NCI-H82 treated with DMSO at 0.1 percent for 48 hours (cell line): ENCODE results near the gene NATD1.
A peak's percentile ranks its signal among the peaks of the same experiment; 100 is the strongest.

ENCODE experiments used
- DNase-seq: peaks from one replicate; lab custom pipeline; 2025; ENCODE audit not compliant: unreplicated experiment; lab: John Stamatoyannopoulos, UW

Gene NATD1

DNA sequence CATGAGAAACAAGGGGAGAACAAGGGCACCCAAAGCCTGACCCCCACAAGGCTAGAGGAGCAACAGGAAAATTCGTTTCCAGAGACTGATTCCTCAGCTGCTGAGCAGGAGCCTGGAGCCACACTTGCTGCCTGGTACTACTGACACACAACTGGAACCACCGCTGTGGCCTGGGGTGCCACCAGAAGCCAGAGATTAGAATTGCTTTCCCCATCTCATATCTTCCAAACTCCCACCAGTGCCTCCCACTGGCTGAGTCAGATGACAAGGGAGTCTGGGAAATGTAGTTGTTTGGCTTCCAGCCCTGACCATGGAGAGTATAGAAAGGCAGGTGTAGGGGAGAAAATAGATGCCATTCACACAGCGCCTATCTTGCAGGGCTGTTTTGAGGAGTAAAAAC is 35.1 kb downstream of the NATD1 start:
- no peak for DNase-seq

DNA sequence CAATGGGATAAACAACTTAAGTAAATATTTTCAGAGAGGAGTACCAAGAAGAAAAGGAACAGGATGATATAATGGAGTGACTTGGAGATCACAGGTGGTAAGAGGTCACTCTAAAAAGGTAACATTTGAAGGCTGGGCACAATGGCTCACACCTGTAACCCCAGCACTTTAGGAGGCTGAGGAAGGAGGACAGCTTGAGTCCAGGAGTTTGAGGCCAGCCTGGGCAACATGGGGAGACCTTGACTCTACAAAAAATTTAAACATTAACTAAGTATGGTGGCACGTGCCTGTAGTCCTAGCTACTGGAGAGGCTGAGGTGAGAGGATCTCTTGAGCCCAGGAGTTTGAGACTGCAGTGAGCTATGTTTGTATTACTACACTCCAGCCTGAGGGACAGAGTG is 35.9 kb downstream of the NATD1 start:
- DNase-seq, result no peak

GRCh38 chr17:21215935-21216334 is 37.3 kb downstream of the NATD1 start:
- no peak for DNase-seq

DNA sequence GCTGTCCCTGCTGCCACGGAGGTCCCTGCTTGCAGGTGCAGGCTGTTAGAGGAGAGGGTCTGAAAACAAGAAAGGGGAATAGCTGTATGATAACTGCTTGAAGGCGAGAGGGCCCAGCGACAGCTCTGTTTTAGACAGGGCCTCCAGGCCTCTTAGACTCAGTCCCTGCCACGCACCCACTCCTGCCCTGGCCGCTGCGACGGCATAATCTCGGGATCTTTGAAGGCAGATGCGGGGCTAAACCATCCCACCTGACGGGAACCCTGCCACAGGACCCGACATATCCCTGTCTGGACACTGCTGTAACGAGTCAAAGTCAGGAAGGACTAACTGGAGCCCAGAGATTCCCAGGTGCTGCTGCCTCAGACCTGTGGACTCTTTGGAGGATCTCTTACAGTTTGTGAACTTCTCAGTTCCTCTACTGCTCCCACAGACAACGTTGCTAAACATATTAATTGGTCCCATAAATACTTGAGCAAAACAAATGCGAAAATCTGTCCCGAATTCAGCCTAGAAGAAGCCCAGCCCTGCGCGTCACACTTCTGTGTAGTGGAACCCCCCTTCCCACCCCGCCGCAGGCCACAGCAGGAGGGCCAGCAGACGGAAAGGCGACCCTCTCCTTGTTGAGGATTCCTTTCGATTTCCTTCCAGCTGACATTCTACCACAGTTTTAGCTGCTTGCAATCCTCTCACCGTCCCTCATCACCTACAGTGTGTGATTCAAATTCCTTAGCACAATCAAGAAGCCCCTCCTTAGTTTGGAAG is 38.3 kb downstream of the NATD1 start:
- no peak for DNase-seq

- DNase-seq, result peak; percentile 91
These were observed 39.0 kb downstream of the NATD1 start, which contains the start of gene TMEM11 for GRCh38 chr17:21214015-21214776. TSS of gene TMEM11 (minus strand) at chr17:21214161. CDS start at chr17:21214152, 9 bp downstream.

GRCh38 chr17:21213638-21214014 is 39.6 kb downstream of the NATD1 start:
- DNase-seq, result no peak

DNA sequence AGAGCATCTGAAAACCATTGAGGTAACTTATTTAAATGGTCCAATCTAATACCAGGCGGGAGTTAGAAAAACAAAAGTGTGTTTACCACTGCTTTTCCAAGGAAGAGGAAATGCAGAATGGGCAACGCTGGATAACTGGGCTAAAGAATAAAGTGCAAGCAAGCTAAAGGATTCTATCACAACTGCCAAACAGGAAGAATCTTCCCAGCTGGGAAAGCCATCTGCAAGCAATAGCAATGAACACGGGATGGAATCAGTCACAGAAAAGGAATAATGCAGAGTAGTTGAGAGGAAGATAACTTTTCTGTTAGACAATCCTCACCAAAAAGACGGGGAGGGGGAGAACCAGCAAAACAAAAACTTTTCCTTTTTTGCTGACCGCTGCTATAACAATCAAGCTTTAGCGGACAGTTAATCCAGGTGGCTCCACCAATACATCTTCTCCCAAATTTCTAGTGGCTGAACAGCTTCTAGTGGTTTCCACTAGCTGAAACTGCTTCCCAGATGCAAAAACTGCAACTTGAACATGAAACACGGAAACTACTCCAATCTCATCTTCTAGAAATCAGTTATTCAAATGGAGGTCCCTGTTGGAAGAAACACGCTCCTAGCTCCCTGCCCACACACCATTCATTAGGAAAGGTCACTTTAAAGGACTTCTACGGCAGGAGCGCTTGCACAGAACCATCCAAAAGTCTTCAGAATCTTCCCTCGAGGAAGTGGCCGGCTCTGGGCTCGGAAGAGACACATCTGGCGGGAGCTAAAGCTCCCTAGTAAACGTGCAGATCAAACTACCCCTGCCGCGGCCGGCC is 40.2 kb downstream of the NATD1 start:
- DNase-seq, result no peak

DNA sequence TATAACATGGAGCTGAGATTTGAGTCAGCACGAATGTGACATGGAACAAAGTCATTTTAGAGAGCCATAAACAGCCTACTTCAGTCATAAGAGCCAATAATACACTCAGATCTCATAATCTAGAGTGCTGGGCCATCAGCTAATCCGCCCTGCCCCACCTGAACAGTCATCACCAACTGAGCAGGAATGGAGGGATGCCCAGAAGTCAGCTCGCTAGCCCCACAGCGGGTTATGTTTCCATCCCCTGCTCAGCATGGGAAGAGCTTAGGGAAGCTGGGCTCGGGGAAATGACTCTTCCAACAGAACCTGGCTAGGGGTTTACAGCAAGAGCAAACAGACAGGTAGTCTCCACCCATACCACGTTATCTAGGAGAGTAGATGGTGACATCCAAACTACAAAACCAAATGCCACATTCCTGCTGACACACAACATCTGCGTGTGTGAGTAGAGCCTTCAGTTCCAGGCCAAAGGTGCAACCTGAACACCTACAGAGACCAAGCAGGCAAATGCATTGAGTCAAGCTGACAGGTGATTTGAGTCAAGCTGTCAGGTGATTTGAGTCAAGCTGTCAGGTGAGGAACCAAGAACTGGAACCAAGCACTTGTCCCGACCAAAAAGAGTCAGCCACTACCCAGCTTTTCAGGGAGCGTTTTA is 41.3 kb downstream of the NATD1 start:
- no peak for DNase-seq

GRCh38 chr17:21210411-21211076 is 42.7 kb downstream of the NATD1 start:
- peak; percentile 72 for DNase-seq

DNA sequence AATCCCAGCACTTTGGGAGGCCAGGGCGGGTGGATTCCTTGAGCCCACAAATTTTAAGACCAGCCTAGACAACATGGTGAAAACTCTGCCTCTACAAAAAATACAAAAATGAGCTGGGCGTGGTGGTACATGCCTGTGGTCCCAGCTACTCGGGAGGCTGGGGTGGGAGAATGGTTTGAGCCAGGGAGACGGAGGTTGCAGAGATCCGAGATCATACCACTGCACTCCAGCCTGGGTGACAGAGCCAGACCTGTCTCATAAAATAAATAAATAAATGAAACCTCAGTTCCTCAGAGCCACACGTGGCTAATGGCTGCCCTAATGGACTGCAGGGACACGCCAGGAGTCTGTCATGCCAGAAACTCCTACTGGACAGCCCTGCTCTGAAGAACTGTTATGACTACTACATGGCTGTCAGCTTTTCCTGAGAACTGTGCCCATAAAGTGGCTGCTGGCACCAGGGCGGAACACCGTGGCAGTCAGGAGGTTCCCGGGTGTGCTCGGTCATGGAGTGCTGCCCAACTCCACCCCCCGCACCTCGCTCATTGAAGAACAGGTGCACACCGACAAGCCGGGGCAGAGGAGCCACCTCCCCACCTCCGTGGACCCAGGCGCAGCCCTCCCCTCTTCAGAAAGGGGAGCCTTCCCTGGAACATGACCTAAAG is 43.6 kb downstream of the NATD1 start:
- no peak for DNase-seq

DNA sequence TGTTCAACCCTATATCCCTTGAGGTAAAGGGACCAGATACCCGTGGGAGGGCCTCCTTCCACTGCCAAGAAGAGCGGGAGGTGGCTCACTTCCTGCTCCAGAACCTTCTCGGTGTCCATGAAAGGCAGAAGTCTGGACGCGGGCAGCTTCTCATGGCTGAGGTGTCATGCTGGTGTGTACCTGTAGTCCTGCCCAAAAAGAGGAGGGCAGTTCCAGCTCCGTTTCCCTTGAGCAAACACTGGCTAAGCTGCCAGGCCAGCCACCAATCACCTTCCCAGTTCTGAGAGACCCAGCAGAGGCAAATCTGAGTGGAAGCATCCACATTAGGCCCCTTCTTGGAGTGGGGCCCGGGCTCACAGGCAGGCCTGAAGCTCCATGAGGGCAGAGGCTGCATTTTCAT is 44.9 kb downstream of the NATD1 start:
- DNase-seq, result no peak

- no peak for DNase-seq
These were observed 48.3 kb downstream of the NATD1 start for GRCh38 chr17:21204935-21205334.

DNA sequence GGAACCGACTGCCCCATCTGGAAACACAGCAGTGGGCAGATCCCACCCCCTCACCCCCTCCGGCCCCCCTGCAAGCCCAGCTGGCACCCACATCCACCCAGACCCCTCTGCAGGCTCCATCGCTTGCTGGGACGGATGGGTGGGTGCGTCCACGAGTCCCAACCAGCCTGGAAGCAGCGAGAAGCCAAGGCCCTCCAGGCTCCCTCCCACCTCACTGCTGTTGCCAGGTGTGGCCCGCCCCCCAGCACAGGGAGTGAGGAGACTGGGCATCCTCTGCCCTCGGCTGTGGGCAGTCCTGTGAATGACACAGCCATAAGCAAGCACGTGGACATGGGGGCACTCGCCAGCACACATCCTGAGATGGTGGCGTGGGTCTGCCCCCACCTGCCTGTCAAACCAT is 50.7 kb downstream of the NATD1 start:
- DNase-seq, result no peak

GRCh38 chr17:21201874-21202273 is 51.3 kb downstream of the NATD1 start:
- no peak for DNase-seq

DNA sequence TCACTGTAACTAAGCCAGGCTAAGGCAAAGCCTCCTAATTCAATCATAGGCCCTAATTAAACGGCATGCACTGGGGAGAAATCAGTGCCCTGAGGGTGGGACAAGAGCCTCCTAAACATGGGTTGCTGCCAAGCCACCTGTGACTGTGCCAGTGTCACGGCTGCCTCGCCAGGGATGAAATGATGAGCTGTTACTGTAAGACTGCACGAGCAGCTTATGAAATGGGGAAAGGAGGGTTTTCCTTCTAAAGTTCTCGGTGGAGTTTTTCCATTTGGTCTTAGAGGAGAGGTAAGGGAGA is 52.0 kb downstream of the NATD1 start:
- peak; percentile 14 for DNase-seq

DNA sequence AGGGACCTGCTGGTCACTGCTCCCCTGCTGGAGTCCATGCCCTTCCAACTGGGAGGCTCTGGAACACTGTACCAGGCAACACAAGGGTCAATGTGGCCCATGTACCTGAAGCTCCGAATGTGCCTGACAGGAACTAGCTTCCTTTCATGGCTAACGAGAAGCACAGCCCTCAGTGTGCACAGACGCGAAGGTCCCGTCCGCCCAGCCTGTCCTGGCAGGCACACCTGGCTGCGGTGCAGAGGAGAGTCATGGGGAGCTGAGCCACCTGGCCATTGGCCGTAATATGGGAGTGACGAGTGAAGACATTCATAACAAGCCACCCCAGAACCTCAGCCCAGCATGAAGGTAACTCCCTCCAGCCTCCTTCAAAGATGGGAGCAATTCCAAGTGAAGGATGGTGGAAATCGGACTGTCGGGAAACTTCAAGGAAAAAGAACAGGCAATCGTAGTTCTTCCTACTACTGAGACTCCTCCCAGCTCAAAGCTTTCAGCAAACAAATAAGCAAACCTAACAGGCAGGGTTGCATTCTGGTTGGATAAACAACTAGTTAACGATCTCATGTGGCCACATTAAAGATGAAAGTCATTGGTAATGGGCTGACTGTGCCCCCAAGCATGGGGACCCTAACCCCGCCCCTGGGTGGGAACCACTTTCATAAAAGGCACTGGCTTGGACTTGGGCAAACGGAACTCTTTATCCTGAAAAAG is 52.5 kb downstream of the NATD1 start:
- no peak for DNase-seq

DNA sequence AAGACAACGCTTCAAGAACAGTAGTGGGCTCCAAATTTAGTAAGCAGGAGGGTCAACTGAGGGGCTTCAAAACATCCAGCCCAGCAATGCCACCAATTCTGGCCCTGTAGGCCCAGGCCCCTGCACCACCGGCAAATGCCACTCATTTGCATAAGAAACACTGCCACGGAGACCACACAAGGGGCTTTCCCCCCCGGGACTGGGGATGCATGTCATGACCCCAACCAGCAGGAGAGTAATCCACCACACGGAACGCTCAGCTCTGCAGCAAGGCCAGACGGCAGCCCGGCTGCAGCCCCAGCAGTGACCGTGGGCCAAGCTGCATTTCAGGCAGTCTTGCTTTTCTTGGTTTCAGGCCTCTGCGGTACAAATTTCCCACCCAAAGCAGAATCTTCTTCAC is 53.4 kb downstream of the NATD1 start:
- DNase-seq, result no peak

DNA sequence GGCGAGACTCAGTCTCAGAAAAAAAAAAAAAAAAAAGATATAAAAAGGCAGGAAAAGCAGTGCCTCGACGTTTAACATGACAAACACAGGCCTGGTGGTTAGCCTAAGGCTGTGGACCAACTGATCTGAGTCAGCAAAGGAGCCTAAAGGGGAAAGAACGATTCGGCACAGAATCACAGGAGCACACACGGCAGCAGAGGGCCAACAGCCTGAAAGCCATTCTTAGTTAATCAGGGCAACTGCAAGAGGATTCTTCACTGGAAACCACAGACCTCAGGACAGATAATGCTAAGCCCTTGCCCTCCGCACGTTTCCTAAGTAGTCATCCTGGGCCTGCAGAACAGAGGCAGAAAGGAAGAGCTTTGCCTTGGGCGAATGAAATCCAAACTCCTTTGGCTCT is 53.9 kb downstream of the NATD1 start:
- no peak for DNase-seq

GRCh38 chr17:21198411-21198810 is 54.8 kb downstream of the NATD1 start:
- no peak for DNase-seq

GRCh38 chr17:21196126-21196525 is 57.1 kb downstream of the NATD1 start:
- no peak for DNase-seq
